ENCODE measurements around the gene ADK.
A peak's percentile ranks its signal among the peaks of the same experiment; 100 is the strongest.

The ADK gene

GRCh38 chr10:74419491-74419951 is 268.5 kb downstream of the ADK start:
- no peak for TF ChIP-seq CTCF (IDR thresholded peaks at IDR 0.05; ENCODE audit: low read depth, low read length)

DNA sequence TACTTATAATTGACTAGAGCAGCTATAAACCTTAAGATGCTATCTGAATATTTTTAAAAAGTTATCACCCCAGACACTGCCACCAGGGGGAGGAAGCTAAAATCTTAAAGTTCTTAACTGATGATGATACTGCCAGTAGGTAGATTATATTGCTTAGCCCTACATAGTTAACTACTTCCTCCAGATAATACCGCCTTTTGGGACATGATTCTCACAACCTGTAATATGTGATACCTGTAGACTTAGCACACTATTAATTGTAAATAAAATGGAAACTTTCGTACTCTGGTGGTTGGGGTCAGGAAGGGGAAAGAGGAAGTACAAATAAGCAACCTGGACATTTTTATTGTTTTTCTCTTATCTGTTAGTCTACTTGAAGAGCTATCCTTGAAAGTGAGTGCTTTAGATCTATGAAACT is 268.9 kb downstream of the ADK start:
- peak; percentile 38 for TF ChIP-seq CTCF (IDR thresholded peaks at IDR 0.05; ENCODE audit: low read depth, low read length)
- no peak overlapping the region for H3K4me3 ChIP-seq (replicated peaks in 1 of 2; ENCODE audit: low read depth in 2 of 2, low read length in 2 of 2)
- peak; percentile 11 to 55 for DNase-seq (ENCODE audit: low read depth in 2 of 2)

More at GRCh38 chr10:74419491-74419951, 268.5 kb downstream of the ADK start:
- no peak overlapping the region for H3K4me3 ChIP-seq (replicated peaks in 1 of 2; ENCODE audit: low read depth in 2 of 2, low read length in 2 of 2)
- DNase-seq (ENCODE audit: low read depth in 2 of 2) = peak in 1 of 2 donors; percentile 15

DNA sequence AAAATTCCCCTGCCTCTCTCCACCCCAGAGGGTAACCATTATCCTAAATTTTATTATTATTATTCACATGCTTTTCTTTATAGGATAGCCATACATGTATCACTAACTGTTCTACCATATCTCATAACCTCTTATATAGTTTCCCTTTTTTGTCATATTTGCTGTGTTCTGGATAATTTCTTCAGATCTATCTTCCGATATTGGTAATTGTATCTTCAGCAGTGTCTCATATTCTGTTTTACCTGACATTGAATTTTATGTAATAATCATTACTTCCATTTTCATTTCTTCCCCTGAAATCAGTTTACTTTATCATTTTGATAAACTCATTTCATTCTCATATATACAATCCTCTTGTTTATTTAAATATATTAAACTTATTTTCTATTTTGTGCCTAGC is 273.5 kb downstream of the ADK start:
- DNase-seq (ENCODE audit: low read depth in 2 of 2) = no peak
- H3K4me3 ChIP-seq (replicated peaks in 1 of 2; ENCODE audit: low read depth in 2 of 2, low read length in 2 of 2) = no peak overlapping the region
- TF ChIP-seq CTCF (IDR thresholded peaks at IDR 0.05; ENCODE audit: low read depth, low read length) = no peak

DNA sequence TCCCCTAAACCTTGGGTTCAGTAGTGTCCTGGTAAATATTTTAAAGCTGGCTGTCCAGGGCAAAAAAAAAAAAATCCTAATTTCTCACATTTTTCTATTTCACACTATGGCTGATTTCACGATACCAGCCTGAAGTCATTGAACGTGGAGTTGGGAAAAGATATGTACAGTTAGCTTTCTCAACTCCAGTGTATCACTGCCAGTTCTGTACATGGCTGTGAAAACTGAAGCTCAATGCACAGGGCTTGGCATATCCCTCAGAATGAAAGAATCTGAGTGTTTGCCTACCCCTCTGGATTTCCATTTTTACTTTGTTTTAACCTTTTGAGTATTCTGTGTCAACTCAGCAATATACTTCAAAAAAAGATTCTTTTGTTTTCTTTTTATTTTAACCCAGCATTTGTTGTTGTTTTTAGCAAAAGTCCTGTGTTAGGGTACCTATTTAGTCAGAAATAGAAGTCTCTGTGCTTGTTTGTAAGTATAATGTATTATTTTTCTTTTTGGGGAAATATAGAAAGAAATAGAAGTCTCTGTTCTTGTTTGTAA is 274.5 kb downstream of the ADK start:
- no peak for DNase-seq (ENCODE audit: low read depth in 2 of 2)
- H3K4me3 ChIP-seq (replicated peaks in 1 of 2; ENCODE audit: low read depth in 2 of 2, low read length in 2 of 2) = no peak overlapping the region
- no peak for TF ChIP-seq CTCF (IDR thresholded peaks at IDR 0.05; ENCODE audit: low read depth, low read length)

DNA sequence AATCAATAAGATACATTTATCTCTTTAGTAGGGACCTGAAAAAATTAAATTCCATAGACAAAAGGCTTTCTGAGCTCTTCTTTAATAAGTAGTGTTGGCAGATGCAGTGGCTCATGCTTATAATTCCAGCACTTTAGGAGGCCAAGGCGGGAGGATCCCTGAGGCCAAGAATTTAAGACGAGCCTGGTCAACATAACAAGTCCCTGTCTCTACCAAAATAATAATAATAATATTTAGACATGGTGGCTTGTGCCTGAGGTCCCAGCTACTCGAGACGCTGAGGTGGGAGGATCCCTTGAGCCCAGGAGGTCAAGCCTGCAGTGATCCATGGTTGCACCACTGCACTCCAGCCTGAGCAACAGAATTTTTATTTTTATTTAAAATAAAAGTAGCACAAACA is 280.8 kb downstream of the ADK start:
- TF ChIP-seq CTCF (IDR thresholded peaks at IDR 0.05; ENCODE audit: low read depth, low read length) = no peak
- DNase-seq (ENCODE audit: low read depth in 2 of 2) = no peak

GRCh38 chr10:74432841-74433594 is 282.0 kb downstream of the ADK start:
- no peak overlapping the region for H3K4me3 ChIP-seq (replicated peaks in 1 of 2; ENCODE audit: low read depth in 2 of 2, low read length in 2 of 2)
- TF ChIP-seq CTCF (IDR thresholded peaks at IDR 0.05; ENCODE audit: low read depth, low read length) = no peak
- peak; percentile 43 to 58 for DNase-seq (ENCODE audit: low read depth in 2 of 2)

More for the DNA sequence above, 280.8 kb downstream of the ADK start:
- no peak overlapping the region for H3K4me3 ChIP-seq (replicated peaks in 1 of 2; ENCODE audit: low read depth in 2 of 2, low read length in 2 of 2)
